ENCODE data around the gene LDLRAD3. TPM values are rescaled to one million over a fixed set of nuclear protein-coding genes. Genes with fewer than 3 reads are reported as not detected.
"Not testable (repeated sequence)": the region's sequence is repeated elsewhere in the genome, so short reads cannot be mapped to it uniquely, and the experiment has no call there.

Gene LDLRAD3
- total RNA-seq: 58.8 TPM

GRCh38 chr11:35943713-35944502 is at the start of gene LDLRAD3:
TSS of gene LDLRAD3 (plus strand) at chr11:35944062. CDS start at chr11:35944099, 37 bp downstream.
- peak; percentile 49 for DNase-seq

GRCh38 chr11:35897019-35897418 is 46.8 kb upstream of the LDLRAD3 start:
- no peak for DNase-seq

GRCh38 chr11:35902961-35903360 is 40.9 kb upstream of the LDLRAD3 start:
- DNase-seq: no peak

GRCh38 chr11:35905646-35906276 is 38.1 kb upstream of the LDLRAD3 start:
- no peak for DNase-seq

- no peak for DNase-seq
These were observed 37.6 kb upstream of the LDLRAD3 start for GRCh38 chr11:35906277-35906661.

- no peak for DNase-seq
These were observed 37.2 kb upstream of the LDLRAD3 start for GRCh38 chr11:35906681-35907080.

GRCh38 chr11:35907648-35908431 is 36.0 kb upstream of the LDLRAD3 start:
- no peak for DNase-seq

- not testable (repeated sequence) for DNase-seq
These were observed 35.5 kb upstream of the LDLRAD3 start for GRCh38 chr11:35908432-35908771.

GRCh38 chr11:35909511-35910265 is 34.2 kb upstream of the LDLRAD3 start:
- DNase-seq: no peak

- DNase-seq: no peak
These were observed 32.8 kb upstream of the LDLRAD3 start for GRCh38 chr11:35911013-35911412.

- no peak for DNase-seq
These were observed 32.2 kb upstream of the LDLRAD3 start for GRCh38 chr11:35911616-35912165.

GRCh38 chr11:35912436-35912835 is 31.4 kb upstream of the LDLRAD3 start:
- DNase-seq: not testable (repeated sequence)

- no peak for DNase-seq
These were observed 30.8 kb upstream of the LDLRAD3 start for GRCh38 chr11:35912883-35913624.

GRCh38 chr11:35914816-35915215 is 29.0 kb upstream of the LDLRAD3 start:
- DNase-seq: no peak

GRCh38 chr11:35916270-35916669 is 27.6 kb upstream of the LDLRAD3 start:
- no peak for DNase-seq

- DNase-seq: no peak
These were observed 26.2 kb upstream of the LDLRAD3 start for GRCh38 chr11:35917676-35918075.

- no peak for DNase-seq
These were observed 25.1 kb upstream of the LDLRAD3 start for GRCh38 chr11:35918716-35919115.

- peak; percentile 7 for DNase-seq
These were observed 24.6 kb upstream of the LDLRAD3 start for GRCh38 chr11:35919244-35919643.

GRCh38 chr11:35923452-35923851 is 20.4 kb upstream of the LDLRAD3 start:
- no peak for DNase-seq

- no peak for DNase-seq
These were observed 19.1 kb upstream of the LDLRAD3 start for GRCh38 chr11:35924811-35925210.

GRCh38 chr11:35927104-35927503 is 16.8 kb upstream of the LDLRAD3 start:
- DNase-seq: no peak
